GM21529 (cell line): ENCODE measurements around the gene STAMBP.
"Not testable (repeated sequence)": the region's sequence is repeated elsewhere in the genome, so short reads cannot be mapped to it uniquely, and the experiment has no call there.

ENCODE experiments used
- ATAC-seq: cut with Tn5 transposase; IDR thresholded peaks from one replicate; pipeline ENCODE4 v1.9.1; 2021; ENCODE audit not compliant: unreplicated experiment

STAMBP gene

GRCh38 chr2:73885406-73885805, 56.6 kb downstream of the STAMBP start:
- no peak for ATAC-seq

GRCh38 chr2:73886357-73886756, 57.6 kb downstream of the STAMBP start:
- ATAC-seq, result no peak

- not testable (repeated sequence) for ATAC-seq
Measured at GRCh38 chr2:73887596-73888353, 59.0 kb downstream of the STAMBP start.

DNA sequence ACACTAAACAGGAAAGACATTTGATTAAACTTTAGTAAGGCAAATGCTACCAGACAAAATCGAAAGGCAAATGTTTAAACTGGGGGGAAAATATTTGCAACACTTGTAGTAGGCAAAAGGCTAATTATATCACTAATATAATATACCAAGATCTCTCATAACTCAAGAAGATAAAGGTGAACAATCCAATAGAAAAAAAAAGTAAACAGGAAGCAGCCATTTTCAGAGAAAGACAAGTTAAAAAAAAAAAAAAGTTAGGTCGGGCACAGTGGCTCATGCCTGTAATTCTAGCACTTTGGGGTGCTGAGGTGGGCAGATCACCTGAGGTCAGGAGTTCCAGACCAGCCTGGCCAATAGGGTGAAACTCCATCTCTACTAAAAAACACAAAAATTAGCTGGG, 59.6 kb downstream of the STAMBP start:
- no peak for ATAC-seq

DNA sequence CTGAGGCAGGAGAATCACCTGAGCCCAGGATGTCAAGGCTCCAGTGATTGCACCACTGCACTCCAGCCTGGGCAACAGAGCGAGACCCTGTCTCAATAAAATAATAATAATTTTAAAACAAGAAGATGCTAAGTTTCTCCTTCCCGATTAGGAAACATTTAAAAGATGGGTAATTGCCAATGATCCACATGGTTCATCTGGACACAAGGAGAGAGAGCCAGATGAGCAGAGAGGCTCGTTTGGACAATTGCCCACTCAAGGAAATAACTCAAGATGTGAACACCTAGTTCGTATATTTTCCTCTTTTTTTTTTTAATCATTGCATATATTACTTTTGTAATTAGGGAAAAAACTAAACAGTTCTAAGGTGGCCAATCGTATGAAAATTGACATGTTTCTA, 60.4 kb downstream of the STAMBP start:
- ATAC-seq, result no peak

DNA sequence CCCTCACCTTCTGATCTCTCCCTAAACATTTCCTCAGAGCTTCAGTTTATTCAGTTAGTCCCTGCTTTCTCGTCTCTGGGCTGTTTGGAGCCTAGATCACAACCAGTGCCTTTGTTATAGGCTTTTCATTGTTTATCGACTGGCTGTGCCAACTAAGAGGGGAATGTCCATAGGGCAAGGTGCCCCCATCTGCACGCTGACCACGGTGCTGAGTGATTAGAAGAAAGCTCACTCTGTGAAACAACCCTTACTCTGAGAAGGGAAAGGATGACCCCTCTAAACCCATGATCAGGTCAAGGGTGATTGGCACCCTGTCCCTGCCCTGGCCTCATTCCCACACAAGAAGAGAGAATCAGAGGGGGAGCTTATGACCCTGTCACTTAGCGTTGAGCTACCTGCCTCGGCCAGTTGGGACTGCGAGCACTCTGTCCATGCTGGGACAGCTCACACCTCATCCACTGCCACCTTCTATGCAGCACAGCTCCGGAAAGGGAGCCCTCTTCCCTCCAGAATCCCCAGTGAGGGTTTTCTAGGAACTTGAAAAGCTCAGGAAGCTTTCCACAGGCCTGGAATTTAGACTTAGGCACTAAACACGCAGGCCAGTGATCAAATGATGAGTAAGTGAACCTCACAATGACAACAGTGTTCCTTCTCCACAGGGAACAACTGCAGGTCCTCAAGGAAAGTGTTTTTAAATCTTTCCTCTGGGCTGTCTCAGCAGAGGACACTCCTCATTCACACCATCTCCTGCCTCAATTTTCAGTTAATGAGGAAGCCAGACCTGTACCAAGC, 61.7 kb downstream of the STAMBP start:
- no peak for ATAC-seq

DNA sequence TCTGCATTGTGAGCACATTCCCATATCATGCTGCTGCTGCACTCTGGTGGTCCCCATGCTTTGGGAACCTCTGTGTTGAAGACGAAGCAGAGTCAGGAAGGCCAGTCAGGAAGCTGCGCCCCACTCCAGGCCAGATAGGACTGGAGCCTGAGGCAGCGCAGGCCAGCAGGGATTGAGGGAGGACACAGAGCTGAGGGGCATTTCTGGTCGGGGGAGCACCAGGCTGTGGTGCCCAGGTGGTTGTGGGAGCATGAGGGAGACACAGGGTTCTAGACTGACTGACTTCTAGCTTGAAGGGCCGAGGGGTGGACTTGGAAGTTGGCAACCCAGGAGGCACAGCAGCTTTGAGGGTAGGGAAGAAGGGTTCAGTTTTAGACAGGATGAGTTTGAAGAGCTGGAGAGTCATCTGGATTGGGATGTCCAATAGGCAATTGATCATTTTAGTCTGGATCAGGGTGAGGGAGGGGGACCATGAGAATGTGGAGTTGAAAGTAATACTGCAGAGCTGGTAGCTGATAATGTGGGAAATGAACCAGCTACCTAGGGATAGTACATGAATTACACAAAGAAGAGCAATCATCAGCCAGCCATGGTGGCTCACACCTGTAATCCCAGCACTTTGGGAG, 62.6 kb downstream of the STAMBP start:
- ATAC-seq, result no peak

DNA sequence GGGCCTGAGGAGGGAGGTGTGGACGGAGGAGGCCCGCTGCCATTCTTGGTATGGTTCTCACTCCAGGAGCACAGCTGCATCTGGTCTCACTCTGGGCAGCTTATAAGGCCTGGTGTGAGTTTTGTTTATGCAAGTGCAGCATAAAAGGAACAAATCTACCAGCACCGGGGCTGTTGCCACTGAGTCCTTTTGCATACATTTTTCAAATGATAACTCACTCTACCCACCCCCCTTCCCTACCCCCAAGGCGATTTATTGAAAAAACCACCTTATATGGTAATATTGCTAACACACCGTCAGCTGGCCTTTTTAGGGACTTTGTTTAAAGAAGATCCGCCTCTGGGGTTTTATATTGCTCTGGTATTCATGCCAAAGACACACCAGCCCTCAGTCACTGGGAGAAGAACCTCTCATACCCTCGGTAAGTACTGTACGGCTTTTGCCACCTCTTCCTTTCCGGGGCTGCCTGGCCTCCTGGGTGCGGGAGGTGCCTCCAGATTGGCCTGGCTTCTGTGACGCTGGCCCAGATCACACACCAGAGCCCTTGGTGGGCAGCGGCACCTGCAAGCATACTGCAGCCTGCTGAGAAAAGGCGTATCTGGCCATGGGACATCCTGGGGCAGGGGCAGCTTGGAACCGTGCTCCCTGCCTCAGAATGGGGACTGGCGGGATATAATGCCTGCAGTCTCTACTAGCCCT, 64.0 kb downstream of the STAMBP start, which contains the start of gene ACTG2:
Gene ACTG2 (plus strand): TSS at position 378 of the 699 bp plus-strand sequence. CDS start 8,304 bp downstream, outside the sequence.
- ATAC-seq, result no peak

GRCh38 chr2:73893764-73894474, 65.2 kb downstream of the STAMBP start:
- no peak for ATAC-seq

DNA sequence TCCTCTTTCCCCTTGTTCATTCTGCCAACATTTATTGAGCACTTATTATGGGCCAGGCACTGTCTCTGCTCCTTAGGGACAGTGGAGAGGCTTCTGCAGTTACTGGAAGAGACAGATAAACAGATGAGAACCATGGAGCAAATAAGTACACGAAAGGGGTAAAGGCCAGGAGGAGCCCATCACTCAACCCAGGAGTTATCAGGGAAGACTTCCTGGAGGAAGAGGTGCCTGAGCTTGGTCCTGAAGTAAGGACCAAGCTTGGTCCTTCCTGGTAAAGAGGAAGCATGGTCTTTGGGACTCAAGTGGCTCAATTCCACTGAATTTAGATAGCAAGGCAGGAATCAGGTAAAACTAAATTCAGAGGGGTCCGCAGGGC, 65.7 kb downstream of the STAMBP start:
- ATAC-seq, result no peak

DNA sequence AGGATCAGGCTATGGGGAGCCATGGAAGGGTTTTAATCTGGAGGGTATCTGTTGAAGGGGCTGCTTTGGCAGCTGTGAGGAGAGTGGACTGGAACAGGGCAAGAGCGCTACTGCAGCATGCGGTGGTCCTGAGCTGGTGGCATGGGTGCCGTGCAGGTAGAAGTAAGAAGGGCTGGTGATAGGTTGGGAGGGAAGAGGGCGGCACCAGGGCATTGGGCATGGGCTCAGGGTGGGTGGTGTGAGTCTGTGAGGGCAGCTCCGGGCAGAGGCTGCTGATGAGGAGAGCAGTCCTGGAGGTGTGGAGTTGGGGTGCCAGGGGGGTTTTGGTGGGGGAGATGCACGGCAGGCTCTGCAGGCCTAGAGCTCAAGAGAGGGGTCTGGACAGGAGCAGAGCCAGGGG, 66.1 kb downstream of the STAMBP start:
- no peak for ATAC-seq

GRCh38 chr2:73895473-73895872, 66.7 kb downstream of the STAMBP start:
- no peak for ATAC-seq

DNA sequence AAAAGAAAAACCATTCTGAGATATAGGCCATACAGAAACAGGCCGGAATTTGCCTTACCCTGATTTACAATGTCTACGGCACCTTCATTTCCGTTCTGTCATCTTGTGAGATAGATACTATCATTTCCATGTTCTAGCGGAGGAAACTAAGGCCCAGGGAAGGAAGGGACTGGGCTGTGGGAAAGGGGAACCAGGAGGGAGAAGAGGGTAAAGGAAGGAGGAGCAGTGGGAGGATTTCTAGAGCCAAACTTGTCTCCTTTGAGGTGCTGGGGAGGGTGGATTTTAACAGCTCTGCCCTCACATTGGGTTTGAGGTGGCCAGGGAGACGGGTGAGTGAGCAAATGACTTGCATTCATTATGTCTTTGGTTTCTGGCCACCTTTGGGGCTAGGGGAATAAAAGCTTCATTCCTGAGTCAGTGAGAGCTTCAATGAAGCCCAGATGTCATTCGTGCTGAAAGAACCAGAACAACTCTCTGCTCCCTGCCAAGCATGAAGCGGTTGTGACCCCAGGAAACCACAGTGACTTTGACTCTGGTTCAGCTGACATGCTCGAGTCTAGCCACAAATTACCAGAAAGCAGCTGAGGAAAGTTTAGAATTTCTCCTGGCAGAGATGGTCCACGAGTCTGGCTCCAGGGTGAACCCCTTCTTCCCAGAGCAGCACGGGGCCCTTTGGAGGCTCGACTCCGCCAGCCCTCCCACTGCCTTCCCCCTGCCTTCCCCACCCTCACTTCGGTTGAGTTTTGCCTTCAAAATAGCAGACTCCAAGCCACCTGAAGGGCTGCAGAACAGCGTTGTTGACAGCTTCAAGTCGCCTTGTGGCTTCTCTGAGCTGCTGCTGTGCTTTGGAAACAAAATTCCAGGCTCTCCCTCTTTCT, 67.8 kb downstream of the STAMBP start:
- ATAC-seq, result peak; percentile 41

- no peak for ATAC-seq
Measured at GRCh38 chr2:73897240-73897583, 68.5 kb downstream of the STAMBP start.

DNA sequence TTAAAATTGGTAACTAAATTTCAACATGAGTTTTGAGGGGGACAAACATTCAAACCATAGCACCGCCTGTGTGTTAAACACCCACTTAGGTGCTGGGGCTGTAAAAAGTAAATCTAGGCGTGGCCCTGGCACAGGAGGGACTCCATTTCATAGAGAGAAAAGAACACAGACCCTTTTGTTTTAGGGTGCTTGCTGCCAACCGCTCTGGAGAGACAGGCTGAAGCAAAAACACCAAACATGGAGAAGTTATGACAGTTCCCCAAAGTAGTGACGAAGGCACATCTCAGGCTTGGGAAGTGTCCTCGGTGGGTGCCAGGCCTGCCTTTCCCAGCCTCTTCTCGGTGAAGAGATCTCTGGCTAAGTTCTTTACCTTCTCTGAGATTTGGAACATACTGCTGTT, 69.2 kb downstream of the STAMBP start:
- no peak for ATAC-seq

GRCh38 chr2:73899801-73900336, 71.1 kb downstream of the STAMBP start:
- ATAC-seq, result no peak

- ATAC-seq, result no peak
Measured at GRCh38 chr2:73901143-73901542, 72.4 kb downstream of the STAMBP start.

GRCh38 chr2:73902284-73902683, 73.5 kb downstream of the STAMBP start:
- no peak for ATAC-seq

DNA sequence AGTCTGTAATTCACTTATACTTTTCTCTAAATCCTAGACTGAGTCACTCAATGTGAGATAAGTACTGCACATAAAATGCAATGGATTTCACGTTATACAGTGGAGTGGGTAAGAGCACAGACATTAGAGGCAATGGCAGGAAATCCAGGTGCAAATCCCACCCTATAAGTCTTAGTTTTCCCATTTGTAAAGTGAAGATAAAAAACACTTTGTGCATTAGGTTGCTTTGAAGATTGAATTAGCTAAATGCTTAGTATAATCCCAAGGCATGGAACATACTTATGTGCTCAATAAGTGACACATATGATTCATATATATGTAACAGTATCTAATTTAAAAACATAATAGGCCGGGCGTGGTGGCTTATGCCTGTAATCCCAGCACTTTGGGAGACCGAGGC, 74.6 kb downstream of the STAMBP start:
- ATAC-seq, result no peak
